Neural cell (in vitro differentiated cells): ENCODE results near the gene KRT80. TPM values are rescaled to one million over a fixed set of nuclear protein-coding genes. Genes with fewer than 3 reads are reported as not detected.
"Not testable (repeated sequence)": the region's sequence is repeated elsewhere in the genome, so short reads cannot be mapped to it uniquely, and the experiment has no call there.

ENCODE experiments used
- H2AFZ ChIP-seq: fragments of 200-600, 300-800 bp; sonication (generic), shearing (Covaris generic); 2 replicates; pipeline ENCODE4 v1.6.0; 2014; ENCODE audit warnings: low read depth, mild to moderate bottlenecking, antibody characterized with exemption, low read length, moderate library complexity
- H3F3A ChIP-seq: fragments of 200-600 bp; shearing (Covaris generic); 2 replicates; pipeline ENCODE4 v1.6.1; 2016; ENCODE audit warnings: mild to moderate bottlenecking, moderate library complexity, mixed read lengths, antibody characterized with exemption, low read length; ENCODE audit not compliant: insufficient read depth, poor library complexity, severe bottlenecking
- H3K27ac ChIP-seq: fragments of 200-600, 300-800 bp; sonication (generic), shearing (Covaris generic); 2 replicates; pipeline ENCODE4 v1.5.1; 2014; ENCODE audit warnings: mild to moderate bottlenecking, low read length, moderate library complexity
- H3K27me3 ChIP-seq: fragments of 300-800, 200-600 bp; sonication (generic), shearing (Covaris generic); 2 replicates; pipeline ENCODE4 v1.6.0; 2014; ENCODE audit warnings: mild to moderate bottlenecking, low read depth, low read length, moderate library complexity; ENCODE audit not compliant: insufficient read depth
- H3K36me3 ChIP-seq: fragments of 300-800, 200-600 bp; sonication (generic), shearing (Covaris generic); 2 replicates; pipeline ENCODE4 v1.5.1; 2014; ENCODE audit warnings: mild to moderate bottlenecking, antibody characterized with exemption, low read length, moderate library complexity; ENCODE audit not compliant: insufficient read depth
- H3K4me2 ChIP-seq: fragments of 300-800, 200-600 bp; sonication (generic), shearing (Covaris generic); 2 replicates; pipeline ENCODE4 v1.6.0; 2014; ENCODE audit warnings: mild to moderate bottlenecking, low read length
- H3K4me3 ChIP-seq: fragments of 300-800, 200-600 bp; sonication (generic), shearing (Covaris generic); 2 replicates; pipeline ENCODE4 v1.5.1; 2014; ENCODE audit warnings: mild to moderate bottlenecking, low read length, moderate library complexity
- H3K79me2 ChIP-seq: fragments of 200-600 bp; shearing (Covaris generic); replicated peaks from 2 replicates; pipeline ENCODE4 v1.6.0; 2014; ENCODE audit warnings: mild to moderate bottlenecking, low read length, moderate library complexity; ENCODE audit not compliant: insufficient read depth
- H3K9ac ChIP-seq: fragments of 300-800, 200-600 bp; sonication (generic), shearing (Covaris generic); 2 replicates; pipeline ENCODE4 v1.6.1; 2016; ENCODE audit warnings: mild to moderate bottlenecking, low read length, mixed read lengths
- H3K9me2 ChIP-seq: fragments of 200-600 bp; shearing (Covaris generic); 2 replicates; pipeline ENCODE4 v1.6.1; 2016; ENCODE audit warnings: mild to moderate bottlenecking, low read length, mixed read lengths; ENCODE audit not compliant: insufficient read depth
- H3K9me3 ChIP-seq: fragments of 200-600, 300-800 bp; sonication (generic), shearing (Covaris generic); 2 replicates; pipeline ENCODE4 v1.6.1; 2016; ENCODE audit warnings: mild to moderate bottlenecking, mixed run types, low read length, moderate library complexity, mixed read lengths
- H4K20me1 ChIP-seq: fragments of 200-600 bp; shearing (Covaris generic); 2 replicates; pipeline ENCODE4 v1.6.1; 2016; ENCODE audit warnings: mild to moderate bottlenecking, mixed run types; ENCODE audit not compliant: insufficient read depth
- EP300 ChIP-seq: fragments of 450-650 bp; conservative IDR thresholded peaks from 2 replicates; pipeline ENCODE4 v1.6.1; 2014; ENCODE audit warnings: antibody characterized with exemption, mild to moderate bottlenecking, moderate library complexity; ENCODE audit not compliant: poor library complexity, severe bottlenecking
- EZH2 ChIP-seq: fragments of 200-600, 300-800 bp; shearing (Covaris generic), sonication (generic); IDR thresholded peaks from 2 replicates; pipeline ENCODE4 v1.6.1; 2014; ENCODE audit warnings: antibody characterized with exemption, low read length, borderline replicate concordance, mild to moderate bottlenecking; ENCODE audit not compliant: insufficient read depth, poor library complexity, severe bottlenecking
- MXI1 ChIP-seq: fragments of 450-650 bp; conservative IDR thresholded peaks from 2 replicates; pipeline ENCODE4 v1.6.1; 2014; ENCODE audit warnings: antibody characterized with exemption, mild to moderate bottlenecking; ENCODE audit not compliant: poor library complexity, severe bottlenecking
- POLR2AphosphoS5 ChIP-seq: IDR thresholded peaks from 2 replicates; pipeline ENCODE4 v1.6.1; 2012
- RAD21 ChIP-seq: fragments of 450-650 bp; conservative IDR thresholded peaks from 2 replicates; pipeline ENCODE4 v1.6.1; 2014; ENCODE audit warnings: antibody characterized with exemption, mild to moderate bottlenecking, moderate library complexity
- SMC3 ChIP-seq: fragments of 450-650 bp; conservative IDR thresholded peaks from 2 replicates; pipeline ENCODE4 v1.6.1; 2014; ENCODE audit warnings: antibody characterized with exemption, mild to moderate bottlenecking, moderate library complexity; ENCODE audit not compliant: poor library complexity
- TAF1 ChIP-seq: IDR thresholded peaks from 2 replicates; pipeline ENCODE4 v1.6.1; 2012; ENCODE audit warnings: low read depth
- polyA plus RNA-seq: library from polyadenylated mRNA; depleted of rRNA; stranded (reverse); fragments of >200 nt; gene quantifications from 2 replicates; pipeline ENCODE4 v1.2.3, GENCODE V29; 2014
- TF ChIP-seq, protein P1 (sequence below): IDR thresholded peaks from 2 replicates; pipeline ENCODE4 v1.6.1; 2012; ENCODE audit warnings: borderline replicate concordance
- TF ChIP-seq, protein P2 (sequence below): fragments of 450-650 bp; IDR thresholded peaks from 2 replicates; pipeline ENCODE4 v1.5.1; 2014; ENCODE audit warnings: antibody characterized with exemption, mild to moderate bottlenecking, moderate library complexity; ENCODE audit not compliant: poor library complexity, severe bottlenecking

KRT80 gene
- polyA plus RNA-seq, 1 donor from 2014 or later, result not detected

DNA sequence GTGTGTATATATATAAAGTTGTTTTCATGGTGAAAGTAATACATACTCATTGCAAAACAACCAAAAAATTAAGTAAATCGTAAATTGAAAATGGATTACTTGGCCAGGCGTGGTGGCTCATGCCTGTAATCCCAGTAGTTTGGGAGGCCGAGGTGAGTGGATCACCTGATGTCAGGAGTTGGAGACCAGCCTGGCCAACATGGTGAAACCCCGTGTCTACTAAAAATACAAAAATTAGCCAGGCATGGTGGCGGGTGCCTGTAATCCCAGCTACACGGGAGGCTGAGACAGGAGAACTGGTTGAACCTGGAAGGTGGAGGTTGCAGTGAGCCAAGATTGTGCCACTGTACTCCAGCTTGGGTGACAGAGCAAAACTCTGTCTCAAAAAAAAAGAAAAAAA is 48.4 kb upstream of the KRT80 start:
- H3K4me2 ChIP-seq, H3K27me3 ChIP-seq, H3K9ac ChIP-seq, H2AFZ ChIP-seq, H4K20me1 ChIP-seq, H3K4me3 ChIP-seq, H3K9me2 ChIP-seq, H3K9me3 ChIP-seq, H3K79me2 ChIP-seq, H3K27ac ChIP-seq, H3F3A ChIP-seq, H3K36me3 ChIP-seq: not testable (repeated sequence)

DNA sequence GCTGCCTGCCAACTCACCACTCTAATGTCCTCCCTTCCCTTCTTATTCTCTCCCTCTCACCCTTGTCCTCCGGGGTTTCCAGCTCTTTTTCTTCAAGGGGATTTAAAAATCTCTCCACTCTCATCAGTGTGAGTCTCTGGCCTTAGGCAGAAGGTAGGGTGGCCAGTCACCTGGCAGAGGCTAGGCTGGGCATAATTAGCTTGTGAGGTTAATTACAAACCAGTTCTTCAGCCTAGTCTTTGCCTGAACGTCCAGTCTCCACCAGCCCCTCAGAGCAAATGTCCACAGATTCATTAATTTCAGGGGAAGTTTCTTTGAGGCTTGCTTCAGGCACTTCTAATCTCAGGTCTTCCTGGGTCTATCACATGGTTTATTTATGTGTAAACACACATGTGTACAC is 48.0 kb upstream of the KRT80 start:
- TF ChIP-seq EP300 (no peak), TAF1 (no peak), RAD21 (no peak)
- TF ChIP-seq, protein P1, sequence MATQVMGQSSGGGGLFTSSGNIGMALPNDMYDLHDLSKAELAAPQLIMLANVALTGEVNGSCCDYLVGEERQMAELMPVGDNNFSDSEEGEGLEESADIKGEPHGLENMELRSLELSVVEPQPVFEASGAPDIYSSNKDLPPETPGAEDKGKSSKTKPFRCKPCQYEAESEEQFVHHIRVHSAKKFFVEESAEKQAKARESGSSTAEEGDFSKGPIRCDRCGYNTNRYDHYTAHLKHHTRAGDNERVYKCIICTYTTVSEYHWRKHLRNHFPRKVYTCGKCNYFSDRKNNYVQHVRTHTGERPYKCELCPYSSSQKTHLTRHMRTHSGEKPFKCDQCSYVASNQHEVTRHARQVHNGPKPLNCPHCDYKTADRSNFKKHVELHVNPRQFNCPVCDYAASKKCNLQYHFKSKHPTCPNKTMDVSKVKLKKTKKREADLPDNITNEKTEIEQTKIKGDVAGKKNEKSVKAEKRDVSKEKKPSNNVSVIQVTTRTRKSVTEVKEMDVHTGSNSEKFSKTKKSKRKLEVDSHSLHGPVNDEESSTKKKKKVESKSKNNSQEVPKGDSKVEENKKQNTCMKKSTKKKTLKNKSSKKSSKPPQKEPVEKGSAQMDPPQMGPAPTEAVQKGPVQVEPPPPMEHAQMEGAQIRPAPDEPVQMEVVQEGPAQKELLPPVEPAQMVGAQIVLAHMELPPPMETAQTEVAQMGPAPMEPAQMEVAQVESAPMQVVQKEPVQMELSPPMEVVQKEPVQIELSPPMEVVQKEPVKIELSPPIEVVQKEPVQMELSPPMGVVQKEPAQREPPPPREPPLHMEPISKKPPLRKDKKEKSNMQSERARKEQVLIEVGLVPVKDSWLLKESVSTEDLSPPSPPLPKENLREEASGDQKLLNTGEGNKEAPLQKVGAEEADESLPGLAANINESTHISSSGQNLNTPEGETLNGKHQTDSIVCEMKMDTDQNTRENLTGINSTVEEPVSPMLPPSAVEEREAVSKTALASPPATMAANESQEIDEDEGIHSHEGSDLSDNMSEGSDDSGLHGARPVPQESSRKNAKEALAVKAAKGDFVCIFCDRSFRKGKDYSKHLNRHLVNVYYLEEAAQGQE, result no peak
- H3K9ac ChIP-seq, result no peak overlapping the region
- H3K9me3 ChIP-seq, result no peaks in the 10 kb centered on the region
- peaks cover 4% of the 10 kb centered on the region for H3K27me3 ChIP-seq
- H4K20me1 ChIP-seq, result no peaks in the 10 kb centered on the region
- H3K9me2 ChIP-seq, result no peaks in the 10 kb centered on the region
- no peak overlapping the region for H3K4me2 ChIP-seq
- H2AFZ ChIP-seq, result no peak overlapping the region
- no peak overlapping the region for H3K27ac ChIP-seq
- H3K36me3 ChIP-seq, result no peaks in the 10 kb centered on the region
- H3K4me3 ChIP-seq, result no peak overlapping the region
- no peaks in the 10 kb centered on the region for H3F3A ChIP-seq
- no peaks in the 10 kb centered on the region for H3K79me2 ChIP-seq

DNA sequence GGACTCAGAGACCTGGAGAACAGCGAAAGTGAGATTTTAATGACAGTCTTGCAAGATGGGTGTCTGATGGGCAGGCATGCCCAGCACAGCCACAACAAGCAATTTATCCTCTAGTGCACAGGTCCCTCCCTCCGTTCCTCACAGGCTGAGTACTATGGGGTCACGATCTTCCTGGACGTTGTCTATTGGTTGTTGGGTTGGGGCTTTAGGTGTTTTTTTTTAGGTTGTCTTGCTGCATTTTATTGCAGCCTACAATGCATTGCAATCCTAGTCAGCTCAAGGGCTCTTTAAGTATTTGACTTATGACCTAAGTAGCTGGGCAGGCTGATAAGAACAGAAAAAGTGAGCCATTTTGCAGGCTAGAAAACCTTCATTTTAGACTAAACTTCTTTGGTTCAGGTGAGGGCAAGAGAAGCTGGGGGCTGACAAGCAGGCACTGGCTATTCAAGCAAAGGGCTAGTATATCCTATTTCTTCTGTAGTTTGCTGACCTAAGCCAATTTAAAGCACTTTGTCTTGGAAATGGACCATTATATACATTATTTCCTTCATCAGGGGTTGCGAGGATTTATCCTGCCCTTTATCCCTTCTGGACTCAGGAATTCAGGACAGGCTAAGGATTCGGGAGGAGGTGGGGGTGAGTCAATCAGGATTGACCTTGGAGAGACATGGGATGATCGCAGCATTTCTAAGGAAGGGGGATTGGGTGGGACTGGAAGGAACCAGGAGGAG is 47.3 kb upstream of the KRT80 start:
- Histone ChIP-seq H3K9ac (no peak overlapping the region), H3K9me3 (no peaks in the 10 kb centered on the region), H3K27ac (no peak overlapping the region), H3K79me2 (no peaks in the 10 kb centered on the region), H3K36me3 (no peaks in the 10 kb centered on the region), H2AFZ (no peak overlapping the region), H3F3A (no peaks in the 10 kb centered on the region), H4K20me1 (no peaks in the 10 kb centered on the region), H3K27me3 (peaks cover 11% of the 10 kb centered on the region), H3K4me3 (no peak overlapping the region), H3K4me2 (no peak overlapping the region), H3K9me2 (no peaks in the 10 kb centered on the region)
- TF ChIP-seq, protein P2, sequence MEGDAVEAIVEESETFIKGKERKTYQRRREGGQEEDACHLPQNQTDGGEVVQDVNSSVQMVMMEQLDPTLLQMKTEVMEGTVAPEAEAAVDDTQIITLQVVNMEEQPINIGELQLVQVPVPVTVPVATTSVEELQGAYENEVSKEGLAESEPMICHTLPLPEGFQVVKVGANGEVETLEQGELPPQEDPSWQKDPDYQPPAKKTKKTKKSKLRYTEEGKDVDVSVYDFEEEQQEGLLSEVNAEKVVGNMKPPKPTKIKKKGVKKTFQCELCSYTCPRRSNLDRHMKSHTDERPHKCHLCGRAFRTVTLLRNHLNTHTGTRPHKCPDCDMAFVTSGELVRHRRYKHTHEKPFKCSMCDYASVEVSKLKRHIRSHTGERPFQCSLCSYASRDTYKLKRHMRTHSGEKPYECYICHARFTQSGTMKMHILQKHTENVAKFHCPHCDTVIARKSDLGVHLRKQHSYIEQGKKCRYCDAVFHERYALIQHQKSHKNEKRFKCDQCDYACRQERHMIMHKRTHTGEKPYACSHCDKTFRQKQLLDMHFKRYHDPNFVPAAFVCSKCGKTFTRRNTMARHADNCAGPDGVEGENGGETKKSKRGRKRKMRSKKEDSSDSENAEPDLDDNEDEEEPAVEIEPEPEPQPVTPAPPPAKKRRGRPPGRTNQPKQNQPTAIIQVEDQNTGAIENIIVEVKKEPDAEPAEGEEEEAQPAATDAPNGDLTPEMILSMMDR, result no peak
- TF ChIP-seq TAF1 (no peak), POLR2AphosphoS5 (no peak), MXI1 (no peak), SMC3 (no peak), EZH2 (no peak), RAD21 (no peak), EP300 (no peak)
- TF ChIP-seq, protein P1, result no peak
